ENCODE measurements around the gene CLMN. TPM values are rescaled to one million over a fixed set of nuclear protein-coding genes. Genes with fewer than 3 reads are reported as not detected.

CLMN gene
- total and polyA plus RNA-seq, 2 experiments from 2014 or later = 3.2 to 5.7 TPM

DNA sequence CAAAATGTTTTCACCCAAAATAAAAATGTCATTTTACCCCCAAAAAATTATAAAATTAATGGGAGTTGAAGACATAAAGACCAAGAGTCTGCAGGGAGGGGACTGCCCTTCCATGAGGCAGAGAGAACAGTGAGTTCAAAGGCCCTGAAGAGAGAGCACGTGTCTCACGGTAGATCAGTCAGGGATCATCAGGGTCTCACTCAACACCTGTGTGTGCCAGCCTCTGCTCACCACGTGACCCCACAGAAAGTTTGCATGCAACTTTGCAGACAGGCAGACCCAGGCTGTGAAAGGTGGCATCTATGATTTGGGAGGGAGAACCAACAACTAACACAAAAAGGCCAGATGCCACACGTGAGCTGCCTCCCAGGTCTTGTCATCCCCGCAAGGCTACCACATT is 33.1 kb downstream of the CLMN start:
- no peaks in the 10 kb centered on the region for H4K20me1 ChIP-seq (replicated peaks; ENCODE audit: insufficient read depth)
- H3K4me1 Mint-ChIP-seq = peaks cover 20% of the 10 kb centered on the region
- H3K27me3 Mint-ChIP-seq (ENCODE audit: insufficient read depth, low read depth, poor library complexity) = peaks cover 6% of the 10 kb centered on the region
- H3K36me3 ChIP-seq (ENCODE audit: insufficient read depth) = no peaks in the 10 kb centered on the region
- no peak overlapping the region for H3K27ac ChIP-seq (ENCODE audit: low read depth)
- TF ChIP-seq EZH2 (IDR thresholded peaks at IDR 0.05; ENCODE audit: low read depth, unreplicated experiment) (no peak), ZNF331 (CRISPR knock-in tag; IDR thresholded peaks at IDR 0.05; ENCODE audit: low read depth) (no peak), POLR2AphosphoS5 (IDR thresholded peaks at IDR 0.05; ENCODE audit: low read depth) (no peak), ZNF114 (CRISPR knock-in tag; IDR thresholded peaks at IDR 0.05) (no peak), CREB1 (CRISPR knock-in tag; IDR thresholded peaks at IDR 0.05; ENCODE audit: low read depth) (no peak)
- no peaks in the 10 kb centered on the region for H3K27me3 ChIP-seq (ENCODE audit: insufficient read depth)
- no peak overlapping the region for H3K4me2 ChIP-seq
- peaks cover 6% of the 10 kb centered on the region for H3K4me1 ChIP-seq (ENCODE audit: insufficient read depth)
- no peak overlapping the region for H3K27ac Mint-ChIP-seq
- ATAC-seq = no peak
- no peaks in the 10 kb centered on the region; the same call in 1 of the 3 replicates for H3K9me3 Mint-ChIP-seq
- DNase-seq (ENCODE audit: low spot score) = no peak
- H3F3A ChIP-seq (replicated peaks; ENCODE audit: low read depth) = no peaks in the 10 kb centered on the region
- no peaks in the 10 kb centered on the region for H3K79me2 ChIP-seq (replicated peaks; ENCODE audit: insufficient read depth)
- H3K36me3 Mint-ChIP-seq (ENCODE audit: low read depth) = peaks cover 9% of the 10 kb centered on the region; the same call in 1 of the 3 replicates
- H3K9me2 ChIP-seq (ENCODE audit: insufficient read depth) = 0 out of 2 replicates have a peak, but pooled peaks cover 2% of the 10 kb centered on the region
- H2AFZ ChIP-seq = no peak overlapping the region
- no peak overlapping the region for H3K4me3 ChIP-seq
- no peak overlapping the region for H3K4me3 Mint-ChIP-seq

DNA sequence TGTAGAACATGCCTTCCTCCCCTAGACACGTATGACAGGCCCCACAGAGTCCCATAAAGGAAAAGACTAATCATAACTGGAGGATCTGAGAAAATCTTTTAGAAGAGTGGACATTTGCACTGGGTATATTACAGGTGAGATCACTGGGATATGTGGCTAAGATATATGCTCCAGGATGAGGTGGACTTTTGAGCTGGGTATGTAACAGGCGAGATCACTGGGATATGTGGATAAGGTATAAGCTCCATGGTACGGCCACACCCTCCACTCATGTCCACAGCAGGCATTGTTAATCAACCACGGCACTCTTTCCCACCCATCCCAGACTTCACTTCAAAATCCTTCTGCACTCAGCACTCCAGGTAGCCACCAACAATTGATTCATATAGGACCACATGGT is 34.1 kb downstream of the CLMN start:
- H3K4me1 ChIP-seq (ENCODE audit: insufficient read depth) = no peaks in the 10 kb centered on the region
- no peak for TF ChIP-seq POLR2AphosphoS5 (IDR thresholded peaks at IDR 0.05; ENCODE audit: low read depth)
- TF ChIP-seq NANOG (IDR thresholded peaks at IDR 0.05; ENCODE audit: borderline replicate concordance) = no peak
- TF ChIP-seq, protein P1, sequence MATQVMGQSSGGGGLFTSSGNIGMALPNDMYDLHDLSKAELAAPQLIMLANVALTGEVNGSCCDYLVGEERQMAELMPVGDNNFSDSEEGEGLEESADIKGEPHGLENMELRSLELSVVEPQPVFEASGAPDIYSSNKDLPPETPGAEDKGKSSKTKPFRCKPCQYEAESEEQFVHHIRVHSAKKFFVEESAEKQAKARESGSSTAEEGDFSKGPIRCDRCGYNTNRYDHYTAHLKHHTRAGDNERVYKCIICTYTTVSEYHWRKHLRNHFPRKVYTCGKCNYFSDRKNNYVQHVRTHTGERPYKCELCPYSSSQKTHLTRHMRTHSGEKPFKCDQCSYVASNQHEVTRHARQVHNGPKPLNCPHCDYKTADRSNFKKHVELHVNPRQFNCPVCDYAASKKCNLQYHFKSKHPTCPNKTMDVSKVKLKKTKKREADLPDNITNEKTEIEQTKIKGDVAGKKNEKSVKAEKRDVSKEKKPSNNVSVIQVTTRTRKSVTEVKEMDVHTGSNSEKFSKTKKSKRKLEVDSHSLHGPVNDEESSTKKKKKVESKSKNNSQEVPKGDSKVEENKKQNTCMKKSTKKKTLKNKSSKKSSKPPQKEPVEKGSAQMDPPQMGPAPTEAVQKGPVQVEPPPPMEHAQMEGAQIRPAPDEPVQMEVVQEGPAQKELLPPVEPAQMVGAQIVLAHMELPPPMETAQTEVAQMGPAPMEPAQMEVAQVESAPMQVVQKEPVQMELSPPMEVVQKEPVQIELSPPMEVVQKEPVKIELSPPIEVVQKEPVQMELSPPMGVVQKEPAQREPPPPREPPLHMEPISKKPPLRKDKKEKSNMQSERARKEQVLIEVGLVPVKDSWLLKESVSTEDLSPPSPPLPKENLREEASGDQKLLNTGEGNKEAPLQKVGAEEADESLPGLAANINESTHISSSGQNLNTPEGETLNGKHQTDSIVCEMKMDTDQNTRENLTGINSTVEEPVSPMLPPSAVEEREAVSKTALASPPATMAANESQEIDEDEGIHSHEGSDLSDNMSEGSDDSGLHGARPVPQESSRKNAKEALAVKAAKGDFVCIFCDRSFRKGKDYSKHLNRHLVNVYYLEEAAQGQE (IDR thresholded peaks at IDR 0.05; ENCODE audit: unreplicated experiment) = no peak
- TF ChIP-seq, protein P2, sequence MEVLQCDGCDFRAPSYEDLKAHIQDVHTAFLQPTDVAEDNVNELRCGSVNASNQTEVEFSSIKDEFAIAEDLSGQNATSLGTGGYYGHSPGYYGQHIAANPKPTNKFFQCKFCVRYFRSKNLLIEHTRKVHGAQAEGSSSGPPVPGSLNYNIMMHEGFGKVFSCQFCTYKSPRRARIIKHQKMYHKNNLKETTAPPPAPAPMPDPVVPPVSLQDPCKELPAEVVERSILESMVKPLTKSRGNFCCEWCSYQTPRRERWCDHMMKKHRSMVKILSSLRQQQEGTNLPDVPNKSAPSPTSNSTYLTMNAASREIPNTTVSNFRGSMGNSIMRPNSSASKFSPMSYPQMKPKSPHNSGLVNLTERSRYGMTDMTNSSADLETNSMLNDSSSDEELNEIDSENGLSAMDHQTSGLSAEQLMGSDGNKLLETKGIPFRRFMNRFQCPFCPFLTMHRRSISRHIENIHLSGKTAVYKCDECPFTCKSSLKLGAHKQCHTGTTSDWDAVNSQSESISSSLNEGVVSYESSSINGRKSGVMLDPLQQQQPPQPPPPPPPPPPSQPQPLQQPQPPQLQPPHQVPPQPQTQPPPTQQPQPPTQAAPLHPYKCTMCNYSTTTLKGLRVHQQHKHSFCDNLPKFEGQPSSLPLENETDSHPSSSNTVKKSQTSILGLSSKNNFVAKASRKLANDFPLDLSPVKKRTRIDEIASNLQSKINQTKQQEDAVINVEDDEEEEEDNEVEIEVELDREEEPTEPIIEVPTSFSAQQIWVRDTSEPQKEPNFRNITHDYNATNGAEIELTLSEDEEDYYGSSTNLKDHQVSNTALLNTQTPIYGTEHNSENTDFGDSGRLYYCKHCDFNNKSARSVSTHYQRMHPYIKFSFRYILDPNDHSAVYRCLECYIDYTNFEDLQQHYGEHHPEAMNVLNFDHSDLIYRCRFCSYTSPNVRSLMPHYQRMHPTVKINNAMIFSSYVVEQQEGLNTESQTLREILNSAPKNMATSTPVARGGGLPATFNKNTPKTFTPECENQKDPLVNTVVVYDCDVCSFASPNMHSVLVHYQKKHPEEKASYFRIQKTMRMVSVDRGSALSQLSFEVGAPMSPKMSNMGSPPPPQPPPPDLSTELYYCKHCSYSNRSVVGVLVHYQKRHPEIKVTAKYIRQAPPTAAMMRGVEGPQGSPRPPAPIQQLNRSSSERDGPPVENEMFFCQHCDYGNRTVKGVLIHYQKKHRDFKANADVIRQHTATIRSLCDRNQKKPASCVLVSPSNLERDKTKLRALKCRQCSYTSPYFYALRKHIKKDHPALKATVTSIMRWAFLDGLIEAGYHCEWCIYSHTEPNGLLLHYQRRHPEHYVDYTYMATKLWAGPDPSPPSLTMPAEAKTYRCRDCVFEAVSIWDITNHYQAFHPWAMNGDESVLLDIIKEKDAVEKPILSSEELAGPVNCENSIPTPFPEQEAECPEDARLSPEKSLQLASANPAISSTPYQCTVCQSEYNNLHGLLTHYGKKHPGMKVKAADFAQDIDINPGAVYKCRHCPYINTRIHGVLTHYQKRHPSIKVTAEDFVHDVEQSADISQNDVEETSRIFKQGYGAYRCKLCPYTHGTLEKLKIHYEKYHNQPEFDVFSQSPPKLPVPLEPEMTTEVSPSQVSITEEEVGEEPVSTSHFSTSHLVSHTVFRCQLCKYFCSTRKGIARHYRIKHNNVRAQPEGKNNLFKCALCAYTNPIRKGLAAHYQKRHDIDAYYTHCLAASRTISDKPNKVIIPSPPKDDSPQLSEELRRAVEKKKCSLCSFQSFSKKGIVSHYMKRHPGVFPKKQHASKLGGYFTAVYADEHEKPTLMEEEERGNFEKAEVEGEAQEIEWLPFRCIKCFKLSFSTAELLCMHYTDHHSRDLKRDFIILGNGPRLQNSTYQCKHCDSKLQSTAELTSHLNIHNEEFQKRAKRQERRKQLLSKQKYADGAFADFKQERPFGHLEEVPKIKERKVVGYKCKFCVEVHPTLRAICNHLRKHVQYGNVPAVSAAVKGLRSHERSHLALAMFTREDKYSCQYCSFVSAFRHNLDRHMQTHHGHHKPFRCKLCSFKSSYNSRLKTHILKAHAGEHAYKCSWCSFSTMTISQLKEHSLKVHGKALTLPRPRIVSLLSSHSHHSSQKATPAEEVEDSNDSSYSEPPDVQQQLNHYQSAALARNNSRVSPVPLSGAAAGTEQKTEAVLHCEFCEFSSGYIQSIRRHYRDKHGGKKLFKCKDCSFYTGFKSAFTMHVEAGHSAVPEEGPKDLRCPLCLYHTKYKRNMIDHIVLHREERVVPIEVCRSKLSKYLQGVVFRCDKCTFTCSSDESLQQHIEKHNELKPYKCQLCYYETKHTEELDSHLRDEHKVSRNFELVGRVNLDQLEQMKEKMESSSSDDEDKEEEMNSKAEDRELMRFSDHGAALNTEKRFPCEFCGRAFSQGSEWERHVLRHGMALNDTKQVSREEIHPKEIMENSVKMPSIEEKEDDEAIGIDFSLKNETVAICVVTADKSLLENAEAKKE (CRISPR knock-in tag; IDR thresholded peaks at IDR 0.05) = no peak
- TF ChIP-seq ZNF331 (CRISPR knock-in tag; IDR thresholded peaks at IDR 0.05; ENCODE audit: low read depth) = no peak
- TF ChIP-seq, protein P3, sequence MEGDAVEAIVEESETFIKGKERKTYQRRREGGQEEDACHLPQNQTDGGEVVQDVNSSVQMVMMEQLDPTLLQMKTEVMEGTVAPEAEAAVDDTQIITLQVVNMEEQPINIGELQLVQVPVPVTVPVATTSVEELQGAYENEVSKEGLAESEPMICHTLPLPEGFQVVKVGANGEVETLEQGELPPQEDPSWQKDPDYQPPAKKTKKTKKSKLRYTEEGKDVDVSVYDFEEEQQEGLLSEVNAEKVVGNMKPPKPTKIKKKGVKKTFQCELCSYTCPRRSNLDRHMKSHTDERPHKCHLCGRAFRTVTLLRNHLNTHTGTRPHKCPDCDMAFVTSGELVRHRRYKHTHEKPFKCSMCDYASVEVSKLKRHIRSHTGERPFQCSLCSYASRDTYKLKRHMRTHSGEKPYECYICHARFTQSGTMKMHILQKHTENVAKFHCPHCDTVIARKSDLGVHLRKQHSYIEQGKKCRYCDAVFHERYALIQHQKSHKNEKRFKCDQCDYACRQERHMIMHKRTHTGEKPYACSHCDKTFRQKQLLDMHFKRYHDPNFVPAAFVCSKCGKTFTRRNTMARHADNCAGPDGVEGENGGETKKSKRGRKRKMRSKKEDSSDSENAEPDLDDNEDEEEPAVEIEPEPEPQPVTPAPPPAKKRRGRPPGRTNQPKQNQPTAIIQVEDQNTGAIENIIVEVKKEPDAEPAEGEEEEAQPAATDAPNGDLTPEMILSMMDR (conservative IDR thresholded peaks at IDR 0.05; ENCODE audit: low read depth in 2 of 2) = no peak
- TF ChIP-seq ZNF114 (CRISPR knock-in tag; IDR thresholded peaks at IDR 0.05) = no peak
- no peak for TF ChIP-seq CREB1 (CRISPR knock-in tag; IDR thresholded peaks at IDR 0.05; ENCODE audit: low read depth)

More for the DNA sequence above, 34.1 kb downstream of the CLMN start:
- no peak overlapping the region for H3K4me3 Mint-ChIP-seq
- DNase-seq (ENCODE audit: low spot score) (no peak), ATAC-seq (no peak)
- H3K4me1 Mint-ChIP-seq = peaks cover 9% of the 10 kb centered on the region; the same call in 2 of the 3 replicates
- Histone ChIP-seq H3K4me3 (no peak overlapping the region), H2AFZ (no peak overlapping the region), H3K4me2 (no peak overlapping the region), H3K27me3 (ENCODE audit: insufficient read depth) (no peaks in the 10 kb centered on the region), H3K79me2 (replicated peaks; ENCODE audit: insufficient read depth) (no peaks in the 10 kb centered on the region), H3F3A (replicated peaks; ENCODE audit: low read depth) (no peaks in the 10 kb centered on the region), H3K9me2 (ENCODE audit: insufficient read depth) (0 out of 2 replicates have a peak, but pooled peaks cover 2% of the 10 kb centered on the region), H4K20me1 (replicated peaks; ENCODE audit: insufficient read depth) (no peaks in the 10 kb centered on the region), H3K36me3 (ENCODE audit: insufficient read depth) (no peaks in the 10 kb centered on the region), H3K27ac (ENCODE audit: low read depth) (no peak overlapping the region)
- peaks cover 9% of the 10 kb centered on the region; the same call in 1 of the 3 replicates for H3K36me3 Mint-ChIP-seq (ENCODE audit: low read depth)
- peaks cover 1% of the 10 kb centered on the region for H3K27me3 Mint-ChIP-seq (ENCODE audit: insufficient read depth, low read depth, poor library complexity)
- H3K27ac Mint-ChIP-seq = no peak overlapping the region
- H3K9me3 Mint-ChIP-seq = no peaks in the 10 kb centered on the region; the same call in 1 of the 3 replicates
